WTC11 (cell line): ENCODE measurements around the gene U2AF2. TPM values are rescaled to one million over a fixed set of nuclear protein-coding genes. Genes with fewer than 3 reads are reported as not detected.

Source experiments
- ATAC-seq: fragments of 200-7000 bp; cut with Tn5 transposase; 2 replicates; pipeline ENCODE4 v1.10.0; 2021; ENCODE audit warnings: mild to moderate bottlenecking, moderate library complexity
- CTCF ChIA-PET: fragments of 300-600 bp; sonication (Branson Sonifier 250); formaldehyde crosslinking; loops from one replicate; lab custom pipeline; 2021; ENCODE audit warnings: antibody characterized with exemption; lab: Charles Lee
- POLR2A ChIA-PET: fragments of 350-600 bp; sonication (Branson Sonifier 250); formaldehyde crosslinking; loops from one replicate; lab custom pipeline; 2021; ENCODE audit warnings: antibody characterized with exemption; lab: Charles Lee
- DNase-seq: peaks from one replicate; pipeline ENCODE4 v3.0.0; 2021; ENCODE audit warnings: low spot score
- H3K27ac Mint-ChIP-seq: 2 replicates; pipeline ENCODE4 v1.8.0; 2021; ENCODE audit warnings: mixed read lengths
- H3K27me3 Mint-ChIP-seq: 2 replicates; pipeline ENCODE4 v1.8.0; 2021; ENCODE audit warnings: low read depth, mild to moderate bottlenecking, moderate library complexity, mixed read lengths
- H3K36me3 Mint-ChIP-seq: 2 replicates; pipeline ENCODE4 v1.8.0; 2021; ENCODE audit warnings: mixed read lengths
- H3K4me1 Mint-ChIP-seq: 2 replicates; pipeline ENCODE4 v1.8.0; 2022; ENCODE audit warnings: mixed read lengths
- H3K4me3 Mint-ChIP-seq: 2 replicates; pipeline ENCODE4 v1.8.0; 2021; ENCODE audit warnings: mild to moderate bottlenecking, moderate library complexity, mixed read lengths
- H3K9me3 Mint-ChIP-seq: 2 replicates; pipeline ENCODE4 v1.8.0; 2021; ENCODE audit warnings: mixed read lengths
- AFF4 ChIP-seq: sonication (generic); formaldehyde crosslinking; IDR thresholded peaks from 2 replicates; pipeline ENCODE4 v1.8.1; 2023; ENCODE audit warnings: mild to moderate bottlenecking, missing genetic modification reagents, borderline replicate concordance
- ARID4B ChIP-seq: sonication (generic); formaldehyde crosslinking; IDR thresholded peaks from 2 replicates; pipeline ENCODE4 v1.8.0; 2023; ENCODE audit warnings: missing genetic modification reagents, mild to moderate bottlenecking, borderline replicate concordance
- ATF1 ChIP-seq: sonication (generic); formaldehyde crosslinking; IDR thresholded peaks from 2 replicates; pipeline ENCODE4 v1.8.1; 2023; ENCODE audit warnings: mild to moderate bottlenecking, moderate library complexity, missing genetic modification reagents
- CBFB ChIP-seq: sonication (generic); formaldehyde crosslinking; IDR thresholded peaks from 2 replicates; pipeline ENCODE4 v1.8.1; 2022; ENCODE audit warnings: mild to moderate bottlenecking, low read depth, missing genetic modification reagents
- ELF4 ChIP-seq: sonication (generic); formaldehyde crosslinking; IDR thresholded peaks from 2 replicates; pipeline ENCODE4 v1.8.1; 2022; ENCODE audit warnings: low read depth, mild to moderate bottlenecking, moderate library complexity, missing genetic modification reagents
- FOXP4 ChIP-seq: sonication (generic); formaldehyde crosslinking; IDR thresholded peaks from 2 replicates; pipeline ENCODE4 v1.8.0; 2022; ENCODE audit warnings: mild to moderate bottlenecking, missing genetic modification reagents
- HMGXB4 ChIP-seq: sonication (generic); formaldehyde crosslinking; IDR thresholded peaks from 2 replicates; pipeline ENCODE4 v1.8.1; 2023; ENCODE audit warnings: mild to moderate bottlenecking, moderate library complexity, missing genetic modification reagents
- IRF1 ChIP-seq: sonication (generic); formaldehyde crosslinking; IDR thresholded peaks from 2 replicates; pipeline ENCODE4 v1.8.0; 2023; ENCODE audit warnings: missing genetic modification reagents
- JAZF1 ChIP-seq: fragments of 250-450 bp; sonication (Bioruptor Pico); IDR thresholded peaks from 2 replicates; pipeline ENCODE4 v1.9.0; 2021; ENCODE audit warnings: moderate library complexity, mild to moderate bottlenecking, inconsistent platforms
- JUN ChIP-seq: sonication (generic); formaldehyde crosslinking; IDR thresholded peaks from 2 replicates; pipeline ENCODE4 v1.8.0; 2023; ENCODE audit warnings: mild to moderate bottlenecking, missing genetic modification reagents
- KAT7 ChIP-seq: sonication (generic); formaldehyde crosslinking; IDR thresholded peaks from 2 replicates; pipeline ENCODE4 v1.8.1; 2023; ENCODE audit warnings: missing genetic modification reagents, mild to moderate bottlenecking, borderline replicate concordance
- NFATC4 ChIP-seq: fragments of 250-450 bp; sonication (Bioruptor Pico); IDR thresholded peaks from 2 replicates; pipeline ENCODE4 v1.9.0; 2021; ENCODE audit warnings: mild to moderate bottlenecking
- TCF7 ChIP-seq: sonication (generic); formaldehyde crosslinking; IDR thresholded peaks from 2 replicates; pipeline ENCODE4 v1.8.0; 2022; ENCODE audit warnings: mild to moderate bottlenecking, low read depth, missing genetic modification reagents, moderate library complexity
- USF1 ChIP-seq: sonication (generic); formaldehyde crosslinking; IDR thresholded peaks from 2 replicates; pipeline ENCODE4 v1.8.0; 2022; ENCODE audit warnings: mild to moderate bottlenecking, missing genetic modification reagents
- ZMAT4 ChIP-seq: fragments of 250-450 bp; sonication (Bioruptor Pico); IDR thresholded peaks from 2 replicates; pipeline ENCODE4 v1.9.0; 2021; ENCODE audit warnings: mild to moderate bottlenecking
- ZNF121 ChIP-seq: sonication (generic); formaldehyde crosslinking; IDR thresholded peaks from 2 replicates; pipeline ENCODE4 v1.8.0; 2023; ENCODE audit warnings: missing genetic modification reagents
- ZNF423 ChIP-seq: fragments of 250-450 bp; sonication (Bioruptor Pico); IDR thresholded peaks from 2 replicates; pipeline ENCODE4 v2.1.2; 2022; ENCODE audit warnings: mild to moderate bottlenecking, moderate library complexity
- ZSCAN18 ChIP-seq: fragments of 250-450 bp; sonication (Bioruptor Pico); IDR thresholded peaks from 2 replicates; pipeline ENCODE4 v2.1.2; 2022; ENCODE audit warnings: mild to moderate bottlenecking, moderate library complexity
- total RNA-seq: library from RNA; stranded (reverse); gene quantifications from 3 replicates; pipeline ENCODE4 v1.2.3, GENCODE V29; 2021

U2AF2 gene
- total RNA-seq, 1 experiment from 2014 or later: 302 TPM

GRCh38 chr19:55666343-55667005, 11.6 kb downstream of the U2AF2 start (continued):
- TF ChIP-seq FOXP4 (CRISPR knock-in tag): no peak
- no peak for TF ChIP-seq KAT7 (CRISPR knock-in tag)
- TF ChIP-seq HMGXB4: no peak
- no peak for TF ChIP-seq AFF4 (CRISPR knock-in tag)
- no peak for TF ChIP-seq ZMAT4 (CRISPR knock-in tag)
- no peak for TF ChIP-seq JAZF1
- no peak for TF ChIP-seq CBFB
- no peak for TF ChIP-seq NFATC4 (CRISPR knock-in tag)
- TF ChIP-seq USF1 (CRISPR knock-in tag): no peak
- no peak for TF ChIP-seq TCF7 (CRISPR knock-in tag)

- Mint-ChIP-seq H3K4me1 (peaks cover 15% of the 10 kb centered on the region), H3K27ac (no peak overlapping the region)
- POLR2A ChIA-PET: no interaction called here
- TF ChIP-seq ATF1 (no peak), ZNF121 (CRISPR knock-in tag) (no peak), ZNF423 (CRISPR knock-in tag) (no peak)
- TF ChIP-seq, all 79 proteins: peak for 0
- ATAC-seq (no peak), DNase-seq (no peak)
- CTCF ChIA-PET: interaction anchor here (0.6 kb wide), 1 partner anchor 12 kb away, joined by 4 read pairs; the partner anchor contains the start of gene U2AF2
- Mint-ChIP-seq H3K4me3 (no peak overlapping the region), H3K36me3 (peaks cover 62% of the 10 kb centered on the region), H3K9me3 (no peaks in the 10 kb centered on the region), H3K27me3 (no peaks in the 10 kb centered on the region; the same call in 1 of the 2 replicates)
Measured at GRCh38 chr19:55667006-55667381, 12.2 kb downstream of the U2AF2 start.

GRCh38 chr19:55667511-55667910, 12.7 kb downstream of the U2AF2 start:
- H3K4me1 Mint-ChIP-seq: peaks cover 19% of the 10 kb centered on the region
- POLR2A ChIA-PET: no interaction called here
- TF ChIP-seq JUN (no peak), IRF1 (no peak), ARID4B (CRISPR knock-in tag) (no peak), ELF4 (CRISPR knock-in tag) (no peak), ZSCAN18 (CRISPR knock-in tag) (no peak)

More at GRCh38 chr19:55667511-55667910, 12.7 kb downstream of the U2AF2 start:
- H3K27ac Mint-ChIP-seq: no peak overlapping the region
- no peak overlapping the region for H3K4me3 Mint-ChIP-seq
- CTCF ChIA-PET: interaction anchor here (0.6 to 0.8 kb wide), 2 partner anchors 13 to 15 kb away, joined by 3 to 4 read pairs; partner anchors contain the start of gene U2AF2
- peaks cover 64% of the 10 kb centered on the region for H3K36me3 Mint-ChIP-seq
- DNase-seq: no peak
- H3K9me3 Mint-ChIP-seq: no peaks in the 10 kb centered on the region
- ATAC-seq: no peak
- no peaks in the 10 kb centered on the region; the same call in 1 of the 2 replicates for H3K27me3 Mint-ChIP-seq
